ENCODE measurements around the gene SCRN2. TPM values are rescaled to one million over a fixed set of nuclear protein-coding genes. Genes with fewer than 3 reads are reported as not detected.
A peak's percentile ranks its signal among the peaks of the same experiment; 100 is the strongest.

The SCRN2 gene
- total RNA-seq, 2 experiments from 2014 or later = 28.1 to 33.8 TPM

DNA sequence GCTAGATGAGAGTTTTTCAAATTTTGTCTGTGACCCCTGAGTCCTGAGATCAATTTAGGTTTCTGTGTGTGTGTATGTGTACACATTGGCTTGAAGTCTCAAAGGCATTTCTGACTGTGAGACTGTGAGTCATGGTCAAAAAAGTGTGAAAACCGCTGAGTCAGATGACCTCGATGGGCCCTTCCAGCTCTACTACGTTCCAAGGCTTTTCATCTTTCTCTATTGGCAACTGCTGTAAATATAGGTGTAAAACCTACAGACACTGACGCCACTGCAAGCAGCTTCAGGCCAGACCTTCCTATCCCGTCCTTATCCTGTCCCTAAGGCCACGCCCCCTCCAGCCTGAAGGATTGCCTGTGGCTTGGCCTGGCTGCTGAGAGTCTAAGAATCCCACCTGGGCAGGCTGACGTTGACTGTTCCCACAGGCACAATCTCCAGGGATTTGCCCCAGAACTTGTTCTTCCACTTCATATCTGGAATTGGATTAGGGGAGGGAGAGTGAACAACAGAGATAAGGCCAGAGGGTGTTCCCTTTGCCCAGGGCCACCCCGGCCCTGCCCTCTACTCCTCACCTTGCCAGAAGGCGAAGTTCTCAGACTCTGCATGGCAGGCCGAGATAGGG, 30.8 kb downstream of the SCRN2 start:
- Mint-ChIP-seq H3K27me3 (no peaks in the 10 kb centered on the region), H3K9me3 (ENCODE audit: low read depth) (no peaks in the 10 kb centered on the region), H3K36me3 (peaks cover 11% of the 10 kb centered on the region), H3K4me1 (peaks cover 14% of the 10 kb centered on the region), H3K4me3 (no peak overlapping the region), H3K27ac (peak overlapping the region; percentile 37)
- CTCF ChIA-PET = interaction anchor here (1.5 to 1.6 kb wide), 2 partner anchors 12 kb away, joined by 5 read pairs; partner anchors contain the start of gene OSBPL7
- peak; percentile 63 for DNase-seq
- peak; percentile 78 for ATAC-seq

DNA sequence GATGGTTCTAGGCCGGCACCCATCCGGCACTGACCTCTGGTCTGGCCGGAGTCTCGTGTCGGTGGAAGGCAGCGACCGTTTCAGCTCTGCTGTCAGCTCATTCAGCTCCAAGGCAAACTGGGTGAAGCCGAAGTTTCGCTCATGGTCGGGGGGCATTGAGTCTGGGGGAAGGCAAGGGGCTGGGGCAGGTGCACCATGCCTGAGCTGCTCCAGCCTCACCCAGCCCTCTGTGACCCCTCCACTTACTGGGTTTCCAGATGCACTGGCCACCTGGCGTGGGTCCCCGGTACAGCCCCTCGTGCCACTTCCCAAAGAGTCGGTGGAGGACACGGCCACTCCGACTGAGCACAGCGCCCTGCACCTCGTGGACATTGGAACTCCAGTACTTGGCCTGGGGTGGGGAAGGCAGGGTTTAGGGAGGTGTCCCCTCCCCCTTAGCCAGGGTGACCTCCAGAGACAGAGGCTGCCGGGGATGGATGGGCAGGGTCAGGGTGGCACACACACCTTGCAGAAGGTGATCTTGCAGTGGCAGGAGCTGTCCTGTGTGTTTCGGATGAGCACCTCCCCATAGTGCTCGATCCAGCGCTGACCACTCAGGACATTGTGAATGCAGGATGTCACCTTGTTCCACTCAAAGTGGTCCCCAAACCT, 32.1 kb downstream of the SCRN2 start:
- Mint-ChIP-seq H3K27me3 (no peaks in the 10 kb centered on the region), H3K36me3 (peaks cover 11% of the 10 kb centered on the region), H3K9me3 (ENCODE audit: low read depth) (no peaks in the 10 kb centered on the region), H3K4me1 (peaks cover 14% of the 10 kb centered on the region), H3K4me3 (no peak overlapping the region), H3K27ac (no peak overlapping the region)
- CTCF ChIA-PET = no interaction called here
- no peak for DNase-seq
- ATAC-seq = no peak

DNA sequence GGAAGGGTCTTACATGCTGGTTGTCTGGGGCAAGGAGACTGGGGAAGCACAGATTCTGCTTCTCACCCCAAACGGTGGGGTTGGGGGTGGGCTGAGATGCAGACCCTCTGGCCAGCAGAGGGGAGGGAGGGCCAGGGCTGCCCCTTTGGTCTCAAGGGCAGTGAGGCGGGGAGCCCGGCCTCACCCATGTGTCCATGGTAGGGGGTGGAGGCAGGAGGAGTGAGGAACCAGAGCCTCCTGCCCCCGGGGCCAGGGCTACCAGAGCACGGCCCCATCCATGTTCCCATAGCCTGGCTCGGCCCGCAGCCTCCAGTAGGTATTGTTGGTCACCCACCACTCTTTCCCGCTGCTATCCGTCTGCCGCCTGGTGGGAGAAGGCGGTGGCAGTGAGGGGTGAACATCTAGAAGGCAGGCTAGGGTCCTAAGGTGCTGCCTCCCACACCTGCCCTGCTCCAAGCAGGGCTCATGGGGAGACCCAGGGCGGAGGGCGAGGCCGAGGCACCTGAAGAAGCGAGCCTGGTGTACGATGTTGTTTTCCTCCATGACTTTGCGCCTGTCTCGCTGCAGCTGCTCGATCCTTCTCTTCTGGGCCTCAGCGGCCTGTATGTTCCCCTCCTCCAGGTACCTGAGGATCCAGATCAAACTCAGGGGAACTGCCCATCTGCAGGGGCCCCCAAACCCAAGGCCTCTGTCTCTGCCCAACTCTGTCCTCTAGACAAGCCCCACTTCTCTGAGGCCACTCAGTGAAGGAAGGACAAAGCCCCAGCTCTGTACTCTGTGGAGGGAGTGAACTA, 32.8 kb downstream of the SCRN2 start:
- Mint-ChIP-seq H3K4me1 (peaks cover 14% of the 10 kb centered on the region), H3K4me3 (no peak overlapping the region), H3K9me3 (ENCODE audit: low read depth) (no peaks in the 10 kb centered on the region), H3K27me3 (no peaks in the 10 kb centered on the region), H3K27ac (no peak overlapping the region), H3K36me3 (peaks cover 11% of the 10 kb centered on the region)
- ATAC-seq (no peak), DNase-seq (no peak)
- CTCF ChIA-PET = no interaction called here

DNA sequence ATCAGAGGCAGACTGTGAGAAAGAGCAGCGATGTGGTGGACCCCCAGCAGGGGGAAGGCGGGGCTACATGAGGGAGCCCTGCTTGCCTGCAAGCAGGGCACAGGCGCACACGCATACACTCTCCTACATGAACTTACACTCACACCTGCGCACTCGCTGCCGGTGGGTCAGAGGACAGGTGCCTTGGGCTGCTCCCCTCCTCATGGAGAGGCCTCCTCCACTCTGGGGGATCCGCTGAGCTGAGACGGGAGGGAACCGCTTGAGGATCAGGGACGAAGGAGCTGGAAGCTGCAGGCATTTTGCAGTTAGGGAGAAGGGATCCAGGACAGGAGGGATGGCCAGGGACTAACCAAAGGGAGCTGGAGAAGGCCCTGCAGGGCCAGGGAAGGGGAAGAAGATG, 33.7 kb downstream of the SCRN2 start:
- ATAC-seq (no peak), DNase-seq (no peak)
- H3K27me3 Mint-ChIP-seq = no peaks in the 10 kb centered on the region
- H3K27ac Mint-ChIP-seq = no peak overlapping the region
- H3K9me3 Mint-ChIP-seq (ENCODE audit: low read depth) = no peaks in the 10 kb centered on the region
- peaks cover 11% of the 10 kb centered on the region for H3K36me3 Mint-ChIP-seq
- CTCF ChIA-PET = no interaction called here
- H3K4me1 Mint-ChIP-seq = peaks cover 14% of the 10 kb centered on the region
- no peak overlapping the region for H3K4me3 Mint-ChIP-seq

DNA sequence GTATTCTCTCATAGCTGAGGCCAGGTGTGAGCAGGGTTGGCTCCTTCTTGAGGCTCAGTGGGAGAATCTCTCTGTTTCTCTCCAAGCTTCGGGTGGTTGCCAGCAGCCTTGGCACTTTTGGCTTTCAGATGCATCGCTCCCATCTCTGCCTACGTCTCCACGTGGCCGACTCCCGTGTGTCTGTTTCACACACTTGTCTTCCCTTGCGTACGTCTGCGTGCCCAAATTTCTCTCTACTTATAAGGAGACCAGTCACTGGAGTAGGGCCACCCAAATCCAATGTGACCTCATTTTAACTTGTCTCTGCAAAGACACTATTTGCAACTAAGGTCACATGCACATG, 34.2 kb downstream of the SCRN2 start:
- DNase-seq (no peak), ATAC-seq (no peak)
- Mint-ChIP-seq H3K27ac (no peak overlapping the region), H3K9me3 (ENCODE audit: low read depth) (no peaks in the 10 kb centered on the region), H3K4me1 (peaks cover 14% of the 10 kb centered on the region), H3K27me3 (no peaks in the 10 kb centered on the region), H3K4me3 (no peak overlapping the region), H3K36me3 (peaks cover 11% of the 10 kb centered on the region)
- CTCF ChIA-PET = no interaction called here

DNA sequence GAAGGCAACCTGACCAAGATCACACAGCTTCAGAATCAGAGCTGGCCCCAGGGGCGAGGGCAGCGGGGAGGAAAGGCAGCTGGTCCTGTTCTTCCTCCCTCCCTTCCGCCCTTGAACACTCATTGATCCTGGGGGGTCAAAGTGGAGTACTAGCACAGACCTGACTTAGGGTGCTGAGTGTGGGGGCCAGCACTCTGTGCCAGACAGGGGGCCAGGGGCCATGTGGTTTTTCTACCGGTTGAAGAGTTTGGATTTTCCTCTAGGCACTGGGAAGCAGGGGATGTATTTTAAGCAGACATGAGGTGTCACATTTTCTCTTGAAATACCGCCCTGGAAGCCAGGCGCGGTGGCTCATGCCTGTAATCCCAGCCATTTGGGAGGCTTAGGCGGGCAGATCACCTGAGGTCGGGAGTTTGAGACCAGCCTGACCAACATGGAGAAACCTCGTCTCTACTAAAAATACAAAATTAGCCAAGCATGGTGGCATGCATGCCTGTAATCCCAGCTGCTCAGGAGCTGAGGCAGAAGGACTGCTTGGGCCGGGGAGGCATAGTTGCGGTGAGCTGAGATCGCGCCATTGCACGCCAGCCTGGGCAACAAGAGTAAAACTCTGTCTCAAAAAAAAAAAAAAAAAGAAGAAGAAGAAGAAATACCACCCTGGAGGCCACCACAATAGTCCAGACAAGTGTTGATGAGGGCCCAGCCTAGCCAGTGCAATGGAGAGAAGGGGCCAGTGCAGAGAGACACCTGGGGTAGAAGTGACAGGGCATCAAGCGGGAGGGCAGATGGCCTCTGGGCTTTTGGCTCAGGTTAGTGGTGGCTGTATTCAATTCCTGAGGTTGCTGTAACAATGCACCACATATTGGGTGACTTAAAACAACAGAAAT, 34.8 kb downstream of the SCRN2 start:
- H3K36me3 Mint-ChIP-seq = peaks cover 11% of the 10 kb centered on the region
- H3K27me3 Mint-ChIP-seq = no peaks in the 10 kb centered on the region
- H3K27ac Mint-ChIP-seq = no peak overlapping the region
- no peaks in the 10 kb centered on the region for H3K9me3 Mint-ChIP-seq (ENCODE audit: low read depth)
- no peak overlapping the region for H3K4me3 Mint-ChIP-seq
- H3K4me1 Mint-ChIP-seq = peaks cover 12% of the 10 kb centered on the region
- DNase-seq (no peak), ATAC-seq (no peak)
- CTCF ChIA-PET = interaction anchor here (1.8 kb wide), 1 partner anchor 17 kb away, joined by 9 read pairs; no protein-coding TSS in a partner anchor

DNA sequence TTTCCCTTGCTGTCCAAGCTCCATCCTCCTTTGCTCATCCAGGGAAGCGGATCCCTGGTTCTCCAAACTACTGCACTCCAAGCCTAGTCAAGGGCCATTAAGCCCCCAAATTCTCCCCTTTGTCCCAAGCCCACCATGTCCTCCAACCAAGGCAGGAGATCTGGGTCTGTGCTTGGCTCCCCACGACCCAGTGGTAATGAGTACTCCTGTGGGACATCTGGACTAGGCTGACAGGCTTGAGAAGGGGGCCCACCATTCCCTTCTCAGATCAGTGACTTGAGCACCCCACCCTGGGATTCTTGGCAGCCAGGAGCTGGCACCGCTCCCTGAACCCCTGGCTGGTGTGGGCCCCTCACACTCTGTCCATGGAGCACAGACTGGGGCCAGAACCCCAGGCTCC, 36.6 kb downstream of the SCRN2 start:
- Mint-ChIP-seq H3K27me3 (no peaks in the 10 kb centered on the region), H3K4me3 (no peak overlapping the region), H3K36me3 (peaks cover 6% of the 10 kb centered on the region), H3K9me3 (ENCODE audit: low read depth) (no peaks in the 10 kb centered on the region), H3K27ac (no peak overlapping the region), H3K4me1 (no peaks in the 10 kb centered on the region)
- DNase-seq (no peak), ATAC-seq (no peak)
- CTCF ChIA-PET = interaction anchor here (0.8 to 4.3 kb wide), 7 partner anchors 11 to 140 kb away, joined by 3 to 21 read pairs (median 3); no protein-coding TSS in a partner anchor

DNA sequence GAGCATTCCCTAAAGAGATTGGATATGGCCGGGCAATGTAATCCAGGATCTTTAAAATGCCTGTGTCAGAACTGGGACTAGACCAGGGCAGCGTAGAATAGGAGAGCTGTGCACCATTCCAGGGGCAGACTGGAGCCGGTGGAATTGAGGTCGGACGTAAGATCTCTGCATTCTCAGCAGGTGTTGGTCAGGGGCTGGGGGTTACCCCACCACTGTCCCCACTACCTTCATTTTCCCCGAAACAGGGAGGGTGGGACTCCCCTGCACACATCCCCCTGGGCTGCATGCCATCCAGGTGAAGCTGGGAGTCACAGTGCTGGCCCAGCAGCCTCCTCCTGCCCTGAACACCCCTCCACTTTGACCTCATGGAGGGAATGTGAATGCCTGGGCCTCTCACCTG, 37.3 kb downstream of the SCRN2 start:
- ATAC-seq = no peak
- peaks cover 6% of the 10 kb centered on the region for H3K36me3 Mint-ChIP-seq
- H3K9me3 Mint-ChIP-seq (ENCODE audit: low read depth) = no peaks in the 10 kb centered on the region
- CTCF ChIA-PET = interaction anchor here (0.8 to 4.3 kb wide), 4 partner anchors 10 to 139 kb away, joined by 3 to 21 read pairs (median 4); no protein-coding TSS in a partner anchor
- H3K4me1 Mint-ChIP-seq = no peaks in the 10 kb centered on the region
- H3K4me3 Mint-ChIP-seq = no peak overlapping the region
- no peak overlapping the region for H3K27ac Mint-ChIP-seq
- no peaks in the 10 kb centered on the region for H3K27me3 Mint-ChIP-seq
- no peak for DNase-seq

DNA sequence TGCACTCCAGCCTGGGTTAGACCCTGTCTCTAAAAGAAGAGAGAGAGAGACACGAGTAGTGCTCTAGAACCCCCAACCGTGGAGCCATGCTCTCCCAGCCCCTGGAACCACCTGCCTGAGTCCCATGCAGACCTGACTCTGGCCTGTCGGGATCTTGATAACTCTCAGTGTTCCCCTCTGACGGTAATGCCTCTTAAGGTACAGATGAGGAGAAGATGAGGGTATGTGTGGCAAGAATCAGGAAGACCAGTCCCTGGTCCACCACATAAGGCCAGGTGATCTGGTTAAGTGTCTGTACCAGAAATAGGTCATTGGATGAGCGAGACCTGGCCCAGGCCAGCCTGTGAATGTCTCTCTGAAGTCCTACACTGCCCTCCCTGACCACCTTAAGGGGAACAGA, 37.9 kb downstream of the SCRN2 start:
- DNase-seq = no peak
- H3K4me1 Mint-ChIP-seq = no peaks in the 10 kb centered on the region
- no peaks in the 10 kb centered on the region for H3K27me3 Mint-ChIP-seq
- H3K4me3 Mint-ChIP-seq = no peak overlapping the region
- H3K9me3 Mint-ChIP-seq (ENCODE audit: low read depth) = no peaks in the 10 kb centered on the region
- CTCF ChIA-PET = interaction anchor here (0.8 to 4.3 kb wide), 5 partner anchors 10 to 138 kb away, joined by 3 to 21 read pairs (median 10); partner anchors contain the start of gene TBX21
- peaks cover 6% of the 10 kb centered on the region for H3K36me3 Mint-ChIP-seq
- no peak for ATAC-seq
- H3K27ac Mint-ChIP-seq = no peak overlapping the region

GRCh38 chr17:47802341-47803022, 38.6 kb downstream of the SCRN2 start:
- H3K27ac Mint-ChIP-seq = no peak overlapping the region
- peak; percentile 92 for ATAC-seq
- H3K36me3 Mint-ChIP-seq = peaks cover 2% of the 10 kb centered on the region
- H3K9me3 Mint-ChIP-seq (ENCODE audit: low read depth) = no peaks in the 10 kb centered on the region
- no peaks in the 10 kb centered on the region for H3K4me1 Mint-ChIP-seq
- H3K27me3 Mint-ChIP-seq = peaks cover 6% of the 10 kb centered on the region
- peak; percentile 72 for DNase-seq
- CTCF ChIA-PET = interaction anchor here (0.8 to 4.3 kb wide), 19 partner anchors 9 to 184 kb away, joined by 3 to 21 read pairs (median 4); partner anchors contain the start of genes LRRC46, MRPL10 and TBX21
- H3K4me3 Mint-ChIP-seq = no peak overlapping the region

- CTCF ChIA-PET = interaction anchor here (0.5 to 4.3 kb wide), 22 partner anchors 8 to 1626 kb away, joined by 3 to 21 read pairs (median 4); partner anchors contain the start of genes LRRC46, MRPL10 and TBX21
- ATAC-seq = no peak
- peaks cover under 1% of the 10 kb centered on the region for H3K36me3 Mint-ChIP-seq
Observed at GRCh38 chr17:47801906-47802305, 39.2 kb downstream of the SCRN2 start.

GRCh38 chr17:47801176-47801765, 39.8 kb downstream of the SCRN2 start:
- no peak overlapping the region for H3K27ac Mint-ChIP-seq
- H3K9me3 Mint-ChIP-seq (ENCODE audit: low read depth) = no peaks in the 10 kb centered on the region
- ATAC-seq (no peak), DNase-seq (no peak)
- no peaks in the 10 kb centered on the region for H3K36me3 Mint-ChIP-seq
- peaks cover 11% of the 10 kb centered on the region for H3K27me3 Mint-ChIP-seq
- CTCF ChIA-PET = interaction anchor here (0.5 to 4.3 kb wide), 21 partner anchors 8 to 1625 kb away, joined by 3 to 21 read pairs (median 4); partner anchors contain the start of genes LRRC46, MRPL10 and TBX21
- H3K4me1 Mint-ChIP-seq = no peaks in the 10 kb centered on the region
- H3K4me3 Mint-ChIP-seq = no peak overlapping the region

More at GRCh38 chr17:47801906-47802305, 39.2 kb downstream of the SCRN2 start:
- H3K27ac Mint-ChIP-seq = no peak overlapping the region
- no peaks in the 10 kb centered on the region for H3K9me3 Mint-ChIP-seq (ENCODE audit: low read depth)
- no peak for DNase-seq
- H3K27me3 Mint-ChIP-seq = peaks cover 8% of the 10 kb centered on the region
- no peaks in the 10 kb centered on the region for H3K4me1 Mint-ChIP-seq
- H3K4me3 Mint-ChIP-seq = no peak overlapping the region
